Right lung (tissue), 5 donors: ENCODE measurements around the gene TMEM63B. TPM values are rescaled to one million over a fixed set of nuclear protein-coding genes. Genes with fewer than 3 reads are reported as not detected.
"Not testable (repeated sequence)": the region's sequence is repeated elsewhere in the genome, so short reads cannot be mapped to it uniquely, and the experiment has no call there.

ENCODE experiments used
- DNase-seq, 2 donors: peaks; one replicate each; pipeline ENCODE4 v3.0.0-alpha.2; 2013
- polyA plus RNA-seq, 5 donors: library from polyadenylated mRNA; unstranded; fragments of 120-200 nt; gene quantifications; one replicate each; pipeline versions ENCODE4 v1.2.1 to v1.2.3, GENCODE V29; 2013; ENCODE audit warnings: inconsistent platforms in 1 of 5, low replicate concordance in 1 of 5; ENCODE audit not compliant: insufficient read length in 5 of 5, insufficient read depth in 1 of 5

TMEM63B gene
- polyA plus RNA-seq, 5 donors, result 26.0 to 38.2 (median 29.5) TPM

- no peak for DNase-seq
Observed at GRCh38 chr6:44093750-44094402, 33.5 kb upstream of the TMEM63B start.

DNA sequence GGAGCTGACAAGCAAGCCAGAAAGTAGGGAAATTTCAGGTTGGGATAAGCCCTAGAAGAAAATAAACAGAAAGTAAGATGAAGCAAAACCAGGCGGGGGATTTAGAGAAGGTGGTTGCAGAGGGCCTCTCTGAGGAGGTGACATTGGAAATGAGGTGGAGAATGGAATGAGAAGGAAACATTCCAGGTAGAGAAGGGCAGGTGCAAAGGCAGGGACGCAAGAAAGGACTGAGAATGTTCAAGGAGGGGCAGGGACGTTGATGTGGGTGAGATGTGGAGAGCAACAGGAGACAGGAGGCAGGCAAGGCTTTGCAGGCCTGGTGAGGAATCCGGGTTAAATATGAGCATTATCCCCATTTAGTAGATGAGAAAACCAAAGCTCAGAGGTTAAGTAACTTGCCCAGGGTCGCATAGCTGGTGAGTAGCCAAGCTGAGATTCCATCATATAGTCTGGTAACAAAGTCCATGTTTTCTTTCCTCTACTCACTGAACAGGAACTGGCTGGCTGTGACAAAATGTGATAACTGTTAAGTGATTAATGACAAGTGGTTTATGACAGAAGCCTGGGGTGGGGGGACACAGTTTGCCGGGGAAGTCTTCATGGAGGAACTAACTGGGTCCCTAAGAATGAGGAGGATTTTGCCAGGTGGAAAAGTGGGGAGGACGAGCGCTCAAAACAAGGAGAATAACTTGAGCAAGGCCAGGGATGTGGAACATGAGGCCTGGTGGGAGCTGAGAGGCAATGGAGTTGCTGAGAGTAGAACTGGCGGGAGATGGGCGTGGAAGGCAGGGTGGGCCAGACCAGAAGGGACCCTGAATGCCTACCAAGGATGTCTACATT, 32.7 kb upstream of the TMEM63B start:
- DNase-seq, result no peak

GRCh38 chr6:44095243-44095623, 32.1 kb upstream of the TMEM63B start:
- DNase-seq, result not testable (repeated sequence)

DNA sequence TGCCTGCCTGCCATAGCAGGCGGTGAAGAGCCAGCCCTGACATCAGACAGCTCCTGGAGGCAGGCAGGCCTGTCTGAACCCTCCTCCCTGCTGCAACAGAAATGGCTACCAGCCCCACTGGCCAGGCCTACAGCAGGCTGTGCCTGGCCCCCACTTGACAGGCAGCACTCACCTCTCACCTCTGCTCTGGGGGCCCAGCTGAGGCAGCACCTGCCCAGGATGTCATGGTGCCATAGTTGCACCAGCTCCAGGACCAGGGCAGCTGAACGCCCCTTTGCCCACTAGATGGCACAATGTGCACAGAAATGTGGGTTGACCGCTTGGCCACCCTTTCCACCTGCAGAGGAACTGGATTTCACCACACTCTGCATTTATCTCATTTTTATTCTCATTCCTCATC, 30.7 kb upstream of the TMEM63B start:
- peak in 1 of 2 donors; percentile 60 for DNase-seq

- DNase-seq, result no peak
Observed at GRCh38 chr6:44097782-44098317, 29.5 kb upstream of the TMEM63B start.

DNA sequence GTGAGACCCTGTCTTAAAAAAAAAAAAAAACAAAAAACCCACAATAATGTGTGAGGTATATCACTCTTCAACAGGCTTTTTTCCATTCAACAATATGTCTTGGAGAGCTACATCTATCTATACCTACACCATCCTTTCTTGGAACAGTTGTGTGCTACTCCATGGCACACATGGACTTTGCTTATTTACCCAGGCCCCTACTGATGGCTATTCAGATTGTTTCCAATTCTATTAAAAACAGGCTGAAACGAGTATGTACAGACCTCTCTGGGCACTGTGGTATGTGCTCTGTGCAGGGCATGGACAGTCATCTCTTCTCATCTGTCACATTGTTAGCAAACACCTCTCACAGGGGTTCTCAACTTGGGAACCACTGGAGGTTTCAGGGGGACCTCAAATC, 28.2 kb upstream of the TMEM63B start:
- DNase-seq, result no peak

GRCh38 chr6:44100088-44100550, 27.2 kb upstream of the TMEM63B start:
- no peak for DNase-seq

DNA sequence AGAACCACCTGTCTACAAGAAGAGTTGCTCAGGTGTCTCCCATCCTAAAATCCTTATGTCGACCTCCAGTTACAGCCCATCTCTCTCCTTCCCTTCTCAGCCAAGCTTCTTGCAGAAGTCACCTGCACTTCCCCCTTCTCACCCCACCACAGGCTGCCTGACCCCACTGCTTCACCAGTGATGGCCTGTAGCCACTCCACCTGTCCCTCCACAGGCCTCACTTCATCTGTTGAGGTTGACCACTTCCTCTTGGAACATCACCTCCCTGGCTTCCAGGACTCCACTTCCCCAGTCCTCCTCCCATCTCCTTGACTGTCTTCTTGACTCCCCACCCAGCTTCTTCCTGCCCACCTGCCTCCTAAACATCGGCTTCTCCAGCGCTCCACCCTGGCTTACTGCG, 25.5 kb upstream of the TMEM63B start:
- DNase-seq, result no peak

DNA sequence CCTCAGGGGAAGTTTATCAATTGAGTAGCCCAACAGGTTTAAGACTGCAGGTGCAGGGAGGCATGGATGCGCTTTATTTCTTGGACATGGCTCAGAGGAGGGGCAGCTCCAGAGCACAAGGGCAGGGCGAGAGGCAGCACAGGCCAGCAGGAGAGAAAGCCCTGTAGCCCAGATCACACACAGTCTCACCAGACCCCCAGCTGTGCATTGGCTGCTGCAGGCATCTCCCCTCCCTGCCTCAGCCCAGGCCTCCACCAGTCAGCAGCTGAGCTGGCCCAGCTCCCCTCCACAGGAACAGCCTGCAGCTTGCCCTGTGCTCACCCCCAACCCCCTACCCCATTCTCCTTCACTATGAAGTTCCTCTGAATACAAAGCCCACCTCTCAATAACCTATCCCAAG, 24.8 kb upstream of the TMEM63B start:
- no peak for DNase-seq

DNA sequence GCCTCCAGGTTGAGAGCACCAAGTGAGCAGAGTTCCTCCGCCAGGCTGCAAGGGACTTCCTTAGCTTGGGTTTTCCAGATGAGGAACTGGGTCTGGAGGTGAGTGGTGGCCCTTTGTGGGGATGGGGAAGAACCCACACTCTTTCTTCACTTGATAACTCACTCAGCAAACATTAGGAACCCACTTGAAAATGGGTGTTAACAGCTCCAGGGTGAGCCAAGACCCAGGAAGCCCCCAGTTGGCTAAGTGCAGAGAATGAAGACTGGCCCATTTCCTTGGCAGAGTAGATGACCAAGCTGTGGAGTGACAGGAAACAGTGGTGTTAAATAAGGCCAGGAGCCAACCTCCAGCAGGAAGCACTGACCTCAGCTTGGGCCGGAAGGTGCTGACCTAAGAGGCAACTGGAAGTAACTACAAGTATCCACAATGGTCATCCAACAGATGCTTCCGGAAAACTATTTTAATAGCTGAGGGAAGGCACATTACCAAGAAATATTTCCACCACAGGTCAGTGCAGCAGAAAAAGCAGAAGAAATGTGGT, 22.8 kb upstream of the TMEM63B start:
- DNase-seq, result no peak

DNA sequence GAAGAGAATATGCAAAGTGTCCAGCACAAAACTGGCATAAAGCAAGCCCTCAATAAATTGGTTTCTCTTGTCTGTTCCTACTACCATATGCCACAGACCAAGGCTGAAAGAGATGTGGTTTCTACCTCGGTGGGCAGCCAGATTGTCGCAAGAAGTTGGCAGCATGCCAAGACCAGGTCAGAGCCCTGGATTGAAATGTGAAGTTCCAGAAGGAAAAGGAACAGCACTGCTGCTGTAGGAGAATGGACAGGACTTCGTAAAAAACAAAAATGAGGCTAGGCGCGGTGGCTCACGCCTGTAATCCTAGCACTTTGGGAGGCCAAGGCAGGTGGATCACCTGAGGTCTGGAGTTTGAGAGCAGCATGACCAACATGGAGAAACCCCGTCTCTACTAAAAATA, 22.2 kb upstream of the TMEM63B start:
- no peak for DNase-seq

DNA sequence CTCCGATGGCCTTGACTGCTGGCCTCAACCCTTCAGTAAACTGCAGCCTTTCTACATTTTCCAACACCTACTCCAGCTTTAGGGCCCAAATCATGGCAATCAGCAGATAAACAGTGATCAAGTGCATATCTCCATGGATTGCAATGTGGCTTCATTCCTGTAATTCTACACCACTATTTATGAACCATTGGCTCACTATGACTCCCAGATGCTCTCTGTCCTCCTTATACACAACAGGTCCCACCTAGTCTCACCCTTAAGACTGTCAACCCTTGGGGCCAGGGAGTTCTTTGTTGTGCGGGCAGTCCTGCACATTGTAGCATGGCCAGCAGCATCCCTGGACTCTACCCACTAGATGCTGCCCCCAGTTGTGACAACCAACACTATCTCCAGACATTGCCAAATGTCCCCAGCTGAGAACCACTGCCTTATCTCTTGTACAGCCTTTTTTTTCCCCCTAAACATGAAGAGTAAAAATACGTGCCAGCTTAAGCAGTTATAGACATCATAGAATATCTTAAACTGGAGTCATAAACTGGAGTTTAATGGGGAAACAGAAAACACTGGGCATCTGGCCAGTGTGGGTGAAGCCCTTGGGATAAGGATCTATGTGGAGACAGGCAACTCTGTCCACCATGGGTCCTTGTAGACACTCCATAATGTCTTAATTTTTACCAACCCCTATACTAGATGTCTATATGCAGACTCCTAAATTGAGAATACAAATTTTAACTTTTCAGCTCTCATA, 21.2 kb upstream of the TMEM63B start:
- DNase-seq, result no peak

DNA sequence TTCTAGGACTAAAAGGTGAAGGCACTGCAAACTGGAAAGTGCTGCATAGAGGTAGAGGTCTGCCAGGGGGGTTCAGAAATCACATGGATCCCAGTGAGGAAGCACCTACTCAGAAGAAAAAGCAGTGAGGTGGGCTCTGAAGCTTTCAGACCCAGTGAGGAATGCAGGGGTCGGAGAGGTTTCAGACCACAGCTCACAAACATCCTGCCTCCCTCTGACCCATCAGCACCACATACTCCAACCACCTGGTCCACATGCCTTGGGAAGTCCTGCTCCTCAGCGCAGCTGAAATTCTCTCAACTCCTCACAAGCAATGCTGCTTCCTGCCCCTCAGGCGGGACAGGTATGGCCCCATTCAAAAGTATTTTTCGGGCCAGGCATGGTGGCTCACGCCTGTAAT, 20.3 kb upstream of the TMEM63B start:
- DNase-seq, result no peak

DNA sequence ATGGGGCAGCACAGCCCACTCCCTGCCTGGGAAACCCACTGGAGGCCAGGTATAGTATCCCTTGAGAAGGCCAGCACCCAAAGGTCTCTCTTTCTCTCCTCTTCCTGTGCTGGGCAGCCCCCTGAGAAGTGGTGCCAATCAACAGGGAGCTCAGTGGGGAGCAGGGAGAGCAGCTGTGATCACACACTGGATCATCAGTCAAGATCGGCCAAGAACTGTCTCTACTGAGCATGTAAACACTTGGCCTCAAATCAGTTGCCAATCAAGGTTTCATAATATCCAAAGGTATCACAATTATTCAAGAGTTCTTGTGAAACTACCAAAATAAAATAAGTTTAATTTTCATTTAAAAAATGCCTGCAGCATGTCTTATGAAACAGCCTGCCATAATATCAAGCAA, 18.9 kb upstream of the TMEM63B start:
- no peak for DNase-seq

- no peak for DNase-seq
Observed at GRCh38 chr6:44109212-44109611, 18.1 kb upstream of the TMEM63B start.

DNA sequence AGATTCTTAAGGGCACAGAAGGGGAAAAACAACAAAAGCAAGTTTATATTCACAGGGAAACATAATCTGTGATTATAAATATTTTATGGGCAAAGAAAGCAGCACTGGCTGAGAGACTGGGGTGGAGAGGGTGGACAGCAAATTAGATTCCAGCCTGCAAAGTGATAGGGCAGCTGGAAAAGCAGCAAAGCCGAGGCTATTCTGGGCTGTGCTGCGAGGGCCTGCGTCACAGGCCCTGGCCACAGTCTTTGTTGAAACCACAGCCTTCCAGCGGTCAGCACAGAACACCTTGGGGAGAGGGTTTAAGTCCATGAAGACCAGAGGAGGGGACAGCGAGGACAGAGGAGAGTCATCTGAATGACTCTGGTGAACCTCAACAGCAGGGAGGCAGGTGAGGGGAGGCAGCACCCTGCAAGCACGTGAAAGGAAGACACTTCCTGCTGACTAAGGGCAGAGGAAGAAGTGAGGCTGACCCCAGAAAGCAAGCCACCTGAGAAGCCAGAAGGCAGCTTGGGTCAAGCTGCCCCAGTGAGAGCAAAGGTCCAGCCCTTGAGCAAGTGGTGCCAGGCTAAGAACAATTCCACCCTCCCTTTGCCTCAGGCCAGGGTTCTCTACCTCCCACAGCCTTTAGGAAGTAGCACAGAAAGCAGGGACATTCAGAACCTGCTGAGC, 17.2 kb upstream of the TMEM63B start:
- no peak for DNase-seq

DNA sequence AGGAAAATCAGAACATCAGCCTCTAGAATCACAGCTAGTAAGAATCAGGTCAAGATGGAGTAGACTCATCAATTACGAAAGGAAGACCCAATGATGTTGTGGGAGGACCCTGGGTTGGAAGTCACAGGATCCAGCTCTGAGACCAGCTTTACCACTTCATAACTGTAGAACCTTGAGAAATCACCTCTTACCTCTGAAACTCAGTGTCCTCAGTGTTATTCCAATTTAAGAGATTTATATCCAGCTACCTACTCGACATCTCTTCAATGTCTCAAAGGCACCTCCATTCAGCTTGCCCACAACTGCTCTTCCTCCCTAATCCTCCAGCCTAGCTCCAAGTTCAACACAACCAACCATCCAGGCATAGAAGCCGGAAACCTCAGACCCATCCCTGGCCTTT, 16.4 kb upstream of the TMEM63B start:
- no peak for DNase-seq

DNA sequence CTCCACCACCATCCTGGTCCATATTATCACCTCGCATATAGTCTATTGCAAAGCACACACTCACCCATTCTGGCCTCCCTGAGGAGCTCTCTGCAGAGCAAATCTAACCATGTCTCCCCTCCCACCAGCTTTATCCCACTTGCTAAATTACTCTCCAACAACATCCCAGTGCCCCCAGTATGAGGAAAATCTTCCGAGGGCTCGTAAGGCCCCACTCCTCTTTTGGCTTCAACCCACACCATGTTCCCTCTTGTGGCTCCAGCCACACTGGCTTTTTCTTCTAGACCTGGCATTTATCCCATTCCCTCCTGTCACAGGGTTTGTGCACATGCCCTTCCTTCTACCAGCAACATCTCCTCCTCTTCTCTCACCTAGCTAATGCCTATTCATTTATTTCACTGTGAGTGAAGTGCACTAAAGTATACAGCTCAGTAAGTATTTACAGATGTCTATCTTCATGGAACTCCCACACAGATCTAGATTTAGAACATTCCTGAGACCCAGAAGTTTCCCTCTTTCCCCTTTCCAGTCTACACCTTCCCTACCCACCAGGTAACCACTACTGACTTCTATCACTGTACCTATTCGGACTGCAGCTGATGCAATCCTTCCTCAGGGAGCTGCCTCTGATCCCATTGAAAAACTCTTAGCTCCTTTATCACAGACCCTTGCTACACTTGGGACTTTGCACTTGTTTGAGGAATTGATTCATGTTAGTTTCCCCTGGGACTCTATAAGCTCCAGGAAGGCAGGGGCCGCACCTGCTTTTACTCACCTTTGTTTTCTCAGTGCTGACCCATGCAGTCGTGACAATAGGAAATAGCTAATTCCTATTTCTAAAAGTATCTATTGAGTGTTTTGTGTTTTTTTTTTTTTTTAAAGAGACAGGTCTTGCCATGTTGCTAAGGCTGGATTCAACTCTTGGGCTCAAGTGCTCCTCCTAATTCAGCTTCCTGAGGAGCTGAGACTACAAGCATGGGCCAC, 15.6 kb upstream of the TMEM63B start:
- DNase-seq, result no peak

DNA sequence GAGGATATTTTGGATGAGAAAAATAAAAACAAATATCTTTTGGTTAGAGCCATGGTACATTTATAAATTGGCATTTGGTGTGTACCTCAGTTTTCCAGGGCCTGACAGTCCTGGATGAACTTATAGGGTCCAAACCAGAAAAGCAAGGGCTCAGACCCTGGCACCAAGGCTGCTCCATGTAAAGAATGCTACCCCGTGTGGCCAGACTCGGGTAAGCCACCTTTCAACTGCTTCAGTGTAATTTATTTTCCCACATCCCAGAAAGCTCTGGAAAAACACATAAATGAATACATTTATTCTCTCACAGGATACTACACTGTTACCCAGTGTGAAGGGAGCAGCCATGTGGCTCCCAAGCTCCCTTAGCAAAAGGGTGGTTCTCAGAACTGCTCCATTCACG, 13.9 kb upstream of the TMEM63B start:
- DNase-seq, result no peak

- no peak for DNase-seq
Observed at GRCh38 chr6:44115866-44116265, 11.5 kb upstream of the TMEM63B start.
